GM23338 (cell line): Measurements from ENCODE around the gene CHCHD6. TPM values are rescaled to one million over a fixed set of nuclear protein-coding genes. Genes with fewer than 3 reads are reported as not detected.

ENCODE experiments used
- ATAC-seq: fragments of 200-7000 bp; cut with Tn5 transposase; 3 replicates; pipeline ENCODE4 v1.9.1; 2020
- DNase-seq: peaks from one replicate; pipeline ENCODE4 v3.0.0-alpha.2; 2015; ENCODE audit warnings: low spot score
- H2AFZ ChIP-seq: fragments of 200-600 bp; sonication (generic); 2 replicates; pipeline ENCODE4 v1.8.0; 2016; ENCODE audit warnings: antibody characterized with exemption, mild to moderate bottlenecking, moderate library complexity
- H3F3A ChIP-seq: fragments of 200-600 bp; sonication (generic); replicated peaks from 2 replicates; pipeline ENCODE4 v1.8.0; 2017; ENCODE audit warnings: antibody characterized with exemption, mixed run types, low read depth
- H3K27ac ChIP-seq: fragments of 200-600 bp; sonication (generic); 2 replicates; pipeline ENCODE4 v1.6.1; 2016; ENCODE audit warnings: low read depth
- H3K27me3 ChIP-seq: fragments of 200-600 bp; sonication (generic); 2 replicates; pipeline ENCODE4 v1.8.0; 2016; ENCODE audit warnings: mild to moderate bottlenecking, mixed run types, moderate library complexity; ENCODE audit not compliant: insufficient read depth
- H3K36me3 ChIP-seq: fragments of 200-600 bp; sonication (generic); 2 replicates; pipeline ENCODE4 v1.8.0; 2016; ENCODE audit warnings: mild to moderate bottlenecking; ENCODE audit not compliant: insufficient read depth
- H3K4me1 ChIP-seq: fragments of 200-600 bp; sonication (generic); 2 replicates; pipeline ENCODE4 v1.8.0; 2016; ENCODE audit warnings: mild to moderate bottlenecking, moderate library complexity; ENCODE audit not compliant: insufficient read depth
- H3K4me2 ChIP-seq: fragments of 200-600 bp; sonication (generic); 2 replicates; pipeline ENCODE4 v1.7.1; 2017; ENCODE audit warnings: mixed run types
- H3K4me3 ChIP-seq: fragments of 200-600 bp; sonication (generic); 2 replicates; pipeline ENCODE4 v1.6.1; 2016; ENCODE audit warnings: mixed run types
- H3K79me2 ChIP-seq: fragments of 200-600 bp; sonication (generic); replicated peaks from 2 replicates; pipeline ENCODE4 v1.8.0; 2017; ENCODE audit warnings: mild to moderate bottlenecking; ENCODE audit not compliant: insufficient read depth
- H3K9me2 ChIP-seq: fragments of 200-600 bp; sonication (generic); 2 replicates; pipeline ENCODE4 v1.8.0; 2017; ENCODE audit not compliant: insufficient read depth
- H4K20me1 ChIP-seq: fragments of 200-600 bp; sonication (generic); replicated peaks from 2 replicates; pipeline ENCODE4 v1.8.0; 2017; ENCODE audit warnings: mild to moderate bottlenecking; ENCODE audit not compliant: insufficient read depth
- H3K27ac Mint-ChIP-seq: 2 replicates; pipeline ENCODE4 v1.8.0; 2020; ENCODE audit warnings: inconsistent platforms, mild to moderate bottlenecking, moderate library complexity, mixed read lengths
- H3K27me3 Mint-ChIP-seq: 3 replicates; pipeline ENCODE4 v1.8.0; 2022; ENCODE audit warnings: low read depth, mild to moderate bottlenecking, moderate library complexity, mixed read lengths, inconsistent platforms; ENCODE audit not compliant: insufficient read depth, poor library complexity
- H3K36me3 Mint-ChIP-seq: 3 replicates; pipeline ENCODE4 v1.8.0; 2021; ENCODE audit warnings: low read depth, mild to moderate bottlenecking, inconsistent platforms, moderate library complexity, mixed read lengths
- H3K4me1 Mint-ChIP-seq: 3 replicates; pipeline ENCODE4 v1.8.0; 2020; ENCODE audit warnings: mild to moderate bottlenecking, inconsistent platforms, mixed read lengths
- H3K4me3 Mint-ChIP-seq: 3 replicates; pipeline ENCODE4 v1.8.0; 2021; ENCODE audit warnings: moderate library complexity, mild to moderate bottlenecking, inconsistent platforms, mixed read lengths
- H3K9me3 Mint-ChIP-seq: 3 replicates; pipeline ENCODE4 v1.8.0; 2020; ENCODE audit warnings: moderate library complexity, mild to moderate bottlenecking, inconsistent platforms, mixed read lengths
- EZH2phosphoT487 ChIP-seq: fragments of 200-600 bp; sonication (generic); IDR thresholded peaks from one replicate; pipeline ENCODE4 v1.8.1; 2018; ENCODE audit warnings: antibody characterized with exemption; ENCODE audit not compliant: unreplicated experiment
- POLR2AphosphoS5 ChIP-seq: IDR thresholded peaks from 2 replicates; pipeline ENCODE4 v1.6.1; 2016; ENCODE audit warnings: antibody characterized with exemption, low read depth
- STAT1 ChIP-seq: IDR thresholded peaks from one replicate; pipeline ENCODE4 v1.6.1; 2016; ENCODE audit warnings: antibody characterized with exemption; ENCODE audit not compliant: unreplicated experiment
- polyA plus RNA-seq: library from polyadenylated mRNA; unstranded; fragments of >200 nt; fragmentation: Nextera tagmentation; extraction: Ambion mirVana; gene quantifications from 2 replicates; pipeline ENCODE4 v1.2.1, GENCODE V29; 2016
- total RNA-seq: library from RNA; depleted of rRNA; stranded (reverse); fragments of >200 nt; shearing (Covaris generic); gene quantifications from 2 replicates; pipeline ENCODE4 v1.2.3, GENCODE V29; 2014
- TF ChIP-seq, protein P1 (sequence below): IDR thresholded peaks from one replicate; pipeline ENCODE4 v1.6.1; 2018; ENCODE audit warnings: antibody characterized with exemption; ENCODE audit not compliant: unreplicated experiment
- TF ChIP-seq, protein P2 (sequence below): fragments of 250-450 bp; sonication (Bioruptor Pico); IDR thresholded peaks from 2 replicates; pipeline ENCODE4 v1.5.0; 2020; ENCODE audit warnings: mild to moderate bottlenecking, moderate library complexity
- TF ChIP-seq, protein P3 (sequence below): IDR thresholded peaks from 2 replicates; pipeline ENCODE4 v1.6.1; 2016; ENCODE audit warnings: antibody characterized with exemption
- TF ChIP-seq, protein P4 (sequence below), 2 experiments: fragments of 200-600 bp in 1 of 2; sonication (generic) in 1 of 2; conservative IDR thresholded peaks; 2 replicates each; pipeline versions ENCODE4 v1.5.1 to v1.6.1; 2016 to 2017; ENCODE audit warnings: antibody characterized with exemption in 2 of 2, low read depth in 2 of 2, mild to moderate bottlenecking in 2 of 2, moderate library complexity in 1 of 2

Gene CHCHD6
- total and polyA plus RNA-seq, 2 experiments from 2014 or later, result 28.8 to 43.0 TPM

DNA sequence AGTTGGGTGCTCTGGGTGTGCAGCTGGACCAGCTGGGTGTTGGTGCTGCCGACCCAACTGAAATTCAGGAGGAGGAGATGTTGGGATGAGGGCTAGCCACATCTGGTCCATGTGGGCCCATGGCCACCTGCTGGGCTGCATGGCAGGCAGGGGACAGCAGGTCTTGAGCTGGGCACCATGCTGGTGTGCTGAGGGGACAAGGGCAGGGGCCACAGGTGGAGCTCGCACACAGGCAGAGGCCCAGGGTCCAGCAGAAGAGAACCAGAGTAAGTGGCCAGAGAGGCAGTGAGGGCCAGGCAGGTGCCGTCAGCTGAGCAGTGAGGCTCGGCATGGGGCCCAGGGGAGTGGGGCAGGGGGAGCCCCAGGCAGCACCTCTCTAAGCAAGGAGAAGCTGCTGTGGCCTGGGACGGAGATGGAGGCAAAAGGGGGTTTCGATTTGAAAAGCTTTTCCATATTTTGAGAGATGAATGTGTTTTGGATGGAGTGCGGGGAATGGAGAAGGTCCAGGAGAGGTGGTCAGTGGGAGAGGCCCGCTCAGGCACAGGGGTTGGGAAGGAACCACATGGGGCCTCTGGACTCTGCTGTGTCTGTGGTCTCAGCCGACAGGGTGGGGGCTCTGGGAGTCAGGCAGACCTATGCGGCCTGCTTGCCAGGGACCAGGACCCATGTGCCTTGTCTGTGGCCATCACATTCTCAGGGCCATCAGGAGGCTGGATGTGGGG lies 248.4 kb downstream of the CHCHD6 start:
- H3K4me1 ChIP-seq, result no peaks in the 10 kb centered on the region
- H3K27me3 Mint-ChIP-seq, result peaks cover 6% of the 10 kb centered on the region
- H3F3A ChIP-seq, result no peaks in the 10 kb centered on the region
- no peaks in the 10 kb centered on the region for H4K20me1 ChIP-seq
- H3K27ac Mint-ChIP-seq, result no peak overlapping the region
- H3K27me3 ChIP-seq, result no peaks in the 10 kb centered on the region
- no peaks in the 10 kb centered on the region for H3K4me1 Mint-ChIP-seq
- H3K9me2 ChIP-seq, result no peaks in the 10 kb centered on the region
- TF ChIP-seq STAT1, result no peak
- TF ChIP-seq, protein P1, sequence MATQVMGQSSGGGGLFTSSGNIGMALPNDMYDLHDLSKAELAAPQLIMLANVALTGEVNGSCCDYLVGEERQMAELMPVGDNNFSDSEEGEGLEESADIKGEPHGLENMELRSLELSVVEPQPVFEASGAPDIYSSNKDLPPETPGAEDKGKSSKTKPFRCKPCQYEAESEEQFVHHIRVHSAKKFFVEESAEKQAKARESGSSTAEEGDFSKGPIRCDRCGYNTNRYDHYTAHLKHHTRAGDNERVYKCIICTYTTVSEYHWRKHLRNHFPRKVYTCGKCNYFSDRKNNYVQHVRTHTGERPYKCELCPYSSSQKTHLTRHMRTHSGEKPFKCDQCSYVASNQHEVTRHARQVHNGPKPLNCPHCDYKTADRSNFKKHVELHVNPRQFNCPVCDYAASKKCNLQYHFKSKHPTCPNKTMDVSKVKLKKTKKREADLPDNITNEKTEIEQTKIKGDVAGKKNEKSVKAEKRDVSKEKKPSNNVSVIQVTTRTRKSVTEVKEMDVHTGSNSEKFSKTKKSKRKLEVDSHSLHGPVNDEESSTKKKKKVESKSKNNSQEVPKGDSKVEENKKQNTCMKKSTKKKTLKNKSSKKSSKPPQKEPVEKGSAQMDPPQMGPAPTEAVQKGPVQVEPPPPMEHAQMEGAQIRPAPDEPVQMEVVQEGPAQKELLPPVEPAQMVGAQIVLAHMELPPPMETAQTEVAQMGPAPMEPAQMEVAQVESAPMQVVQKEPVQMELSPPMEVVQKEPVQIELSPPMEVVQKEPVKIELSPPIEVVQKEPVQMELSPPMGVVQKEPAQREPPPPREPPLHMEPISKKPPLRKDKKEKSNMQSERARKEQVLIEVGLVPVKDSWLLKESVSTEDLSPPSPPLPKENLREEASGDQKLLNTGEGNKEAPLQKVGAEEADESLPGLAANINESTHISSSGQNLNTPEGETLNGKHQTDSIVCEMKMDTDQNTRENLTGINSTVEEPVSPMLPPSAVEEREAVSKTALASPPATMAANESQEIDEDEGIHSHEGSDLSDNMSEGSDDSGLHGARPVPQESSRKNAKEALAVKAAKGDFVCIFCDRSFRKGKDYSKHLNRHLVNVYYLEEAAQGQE, result no peak
- no peak for TF ChIP-seq POLR2AphosphoS5
- no peaks in the 10 kb centered on the region for H3K36me3 Mint-ChIP-seq
- H3K36me3 ChIP-seq, result no peaks in the 10 kb centered on the region
- H3K4me3 ChIP-seq, result no peak overlapping the region
- H3K79me2 ChIP-seq, result no peaks in the 10 kb centered on the region
- no peak overlapping the region for H3K27ac ChIP-seq
- no peak overlapping the region for H3K4me3 Mint-ChIP-seq
- H3K9me3 Mint-ChIP-seq, result no peaks in the 10 kb centered on the region
- no peak for ATAC-seq
- no peak for DNase-seq
- H3K4me2 ChIP-seq, result no peak overlapping the region
- no peak overlapping the region for H2AFZ ChIP-seq

DNA sequence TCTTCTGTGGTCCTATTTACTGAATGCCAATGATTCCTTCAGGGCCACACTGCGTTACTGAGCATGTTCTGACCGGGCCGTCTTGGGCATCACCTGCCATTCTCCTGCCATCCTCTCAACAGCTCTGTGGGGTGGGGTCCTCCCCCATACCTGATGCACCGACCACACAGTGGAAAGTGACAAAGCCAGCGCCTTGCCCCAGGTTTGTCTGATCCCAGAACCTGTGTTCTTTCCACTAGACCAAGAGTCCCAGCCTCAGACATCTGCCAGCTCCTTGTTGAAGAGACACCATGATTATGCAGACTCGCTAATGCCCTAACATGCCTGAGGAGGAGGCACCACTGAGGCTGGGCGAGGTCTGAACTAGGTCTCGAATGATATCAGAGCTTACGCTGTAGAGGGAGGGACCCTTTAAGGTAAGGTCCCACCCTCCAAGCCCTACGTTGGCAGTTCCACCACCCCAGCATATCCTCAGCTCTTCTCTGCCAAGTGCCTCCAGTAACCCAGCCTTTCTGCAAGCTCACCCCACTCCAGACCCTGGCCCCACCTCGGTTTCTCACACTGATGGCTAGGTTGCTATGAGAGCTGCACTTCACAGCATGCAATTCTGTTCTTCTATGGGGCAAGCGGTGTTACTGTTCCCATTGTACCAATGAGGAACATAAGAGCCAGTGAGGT lies 249.1 kb downstream of the CHCHD6 start:
- H3K4me3 ChIP-seq, result no peak overlapping the region
- H2AFZ ChIP-seq, result no peak overlapping the region
- Mint-ChIP-seq H3K4me1 (no peaks in the 10 kb centered on the region), H3K9me3 (no peaks in the 10 kb centered on the region), H3K4me3 (no peak overlapping the region), H3K36me3 (no peaks in the 10 kb centered on the region), H3K27me3 (peaks cover 8% of the 10 kb centered on the region), H3K27ac (no peak overlapping the region)
- no peak for ATAC-seq
- no peak overlapping the region for H3K27ac ChIP-seq
- H4K20me1 ChIP-seq, result no peaks in the 10 kb centered on the region
- H3K79me2 ChIP-seq, result no peaks in the 10 kb centered on the region
- no peaks in the 10 kb centered on the region for H3K27me3 ChIP-seq
- no peaks in the 10 kb centered on the region for H3K36me3 ChIP-seq
- H3F3A ChIP-seq, result no peaks in the 10 kb centered on the region
- H3K4me1 ChIP-seq, result no peaks in the 10 kb centered on the region
- no peak overlapping the region for H3K4me2 ChIP-seq
- no peak for DNase-seq
- H3K9me2 ChIP-seq, result no peaks in the 10 kb centered on the region
- TF ChIP-seq, protein P2, sequence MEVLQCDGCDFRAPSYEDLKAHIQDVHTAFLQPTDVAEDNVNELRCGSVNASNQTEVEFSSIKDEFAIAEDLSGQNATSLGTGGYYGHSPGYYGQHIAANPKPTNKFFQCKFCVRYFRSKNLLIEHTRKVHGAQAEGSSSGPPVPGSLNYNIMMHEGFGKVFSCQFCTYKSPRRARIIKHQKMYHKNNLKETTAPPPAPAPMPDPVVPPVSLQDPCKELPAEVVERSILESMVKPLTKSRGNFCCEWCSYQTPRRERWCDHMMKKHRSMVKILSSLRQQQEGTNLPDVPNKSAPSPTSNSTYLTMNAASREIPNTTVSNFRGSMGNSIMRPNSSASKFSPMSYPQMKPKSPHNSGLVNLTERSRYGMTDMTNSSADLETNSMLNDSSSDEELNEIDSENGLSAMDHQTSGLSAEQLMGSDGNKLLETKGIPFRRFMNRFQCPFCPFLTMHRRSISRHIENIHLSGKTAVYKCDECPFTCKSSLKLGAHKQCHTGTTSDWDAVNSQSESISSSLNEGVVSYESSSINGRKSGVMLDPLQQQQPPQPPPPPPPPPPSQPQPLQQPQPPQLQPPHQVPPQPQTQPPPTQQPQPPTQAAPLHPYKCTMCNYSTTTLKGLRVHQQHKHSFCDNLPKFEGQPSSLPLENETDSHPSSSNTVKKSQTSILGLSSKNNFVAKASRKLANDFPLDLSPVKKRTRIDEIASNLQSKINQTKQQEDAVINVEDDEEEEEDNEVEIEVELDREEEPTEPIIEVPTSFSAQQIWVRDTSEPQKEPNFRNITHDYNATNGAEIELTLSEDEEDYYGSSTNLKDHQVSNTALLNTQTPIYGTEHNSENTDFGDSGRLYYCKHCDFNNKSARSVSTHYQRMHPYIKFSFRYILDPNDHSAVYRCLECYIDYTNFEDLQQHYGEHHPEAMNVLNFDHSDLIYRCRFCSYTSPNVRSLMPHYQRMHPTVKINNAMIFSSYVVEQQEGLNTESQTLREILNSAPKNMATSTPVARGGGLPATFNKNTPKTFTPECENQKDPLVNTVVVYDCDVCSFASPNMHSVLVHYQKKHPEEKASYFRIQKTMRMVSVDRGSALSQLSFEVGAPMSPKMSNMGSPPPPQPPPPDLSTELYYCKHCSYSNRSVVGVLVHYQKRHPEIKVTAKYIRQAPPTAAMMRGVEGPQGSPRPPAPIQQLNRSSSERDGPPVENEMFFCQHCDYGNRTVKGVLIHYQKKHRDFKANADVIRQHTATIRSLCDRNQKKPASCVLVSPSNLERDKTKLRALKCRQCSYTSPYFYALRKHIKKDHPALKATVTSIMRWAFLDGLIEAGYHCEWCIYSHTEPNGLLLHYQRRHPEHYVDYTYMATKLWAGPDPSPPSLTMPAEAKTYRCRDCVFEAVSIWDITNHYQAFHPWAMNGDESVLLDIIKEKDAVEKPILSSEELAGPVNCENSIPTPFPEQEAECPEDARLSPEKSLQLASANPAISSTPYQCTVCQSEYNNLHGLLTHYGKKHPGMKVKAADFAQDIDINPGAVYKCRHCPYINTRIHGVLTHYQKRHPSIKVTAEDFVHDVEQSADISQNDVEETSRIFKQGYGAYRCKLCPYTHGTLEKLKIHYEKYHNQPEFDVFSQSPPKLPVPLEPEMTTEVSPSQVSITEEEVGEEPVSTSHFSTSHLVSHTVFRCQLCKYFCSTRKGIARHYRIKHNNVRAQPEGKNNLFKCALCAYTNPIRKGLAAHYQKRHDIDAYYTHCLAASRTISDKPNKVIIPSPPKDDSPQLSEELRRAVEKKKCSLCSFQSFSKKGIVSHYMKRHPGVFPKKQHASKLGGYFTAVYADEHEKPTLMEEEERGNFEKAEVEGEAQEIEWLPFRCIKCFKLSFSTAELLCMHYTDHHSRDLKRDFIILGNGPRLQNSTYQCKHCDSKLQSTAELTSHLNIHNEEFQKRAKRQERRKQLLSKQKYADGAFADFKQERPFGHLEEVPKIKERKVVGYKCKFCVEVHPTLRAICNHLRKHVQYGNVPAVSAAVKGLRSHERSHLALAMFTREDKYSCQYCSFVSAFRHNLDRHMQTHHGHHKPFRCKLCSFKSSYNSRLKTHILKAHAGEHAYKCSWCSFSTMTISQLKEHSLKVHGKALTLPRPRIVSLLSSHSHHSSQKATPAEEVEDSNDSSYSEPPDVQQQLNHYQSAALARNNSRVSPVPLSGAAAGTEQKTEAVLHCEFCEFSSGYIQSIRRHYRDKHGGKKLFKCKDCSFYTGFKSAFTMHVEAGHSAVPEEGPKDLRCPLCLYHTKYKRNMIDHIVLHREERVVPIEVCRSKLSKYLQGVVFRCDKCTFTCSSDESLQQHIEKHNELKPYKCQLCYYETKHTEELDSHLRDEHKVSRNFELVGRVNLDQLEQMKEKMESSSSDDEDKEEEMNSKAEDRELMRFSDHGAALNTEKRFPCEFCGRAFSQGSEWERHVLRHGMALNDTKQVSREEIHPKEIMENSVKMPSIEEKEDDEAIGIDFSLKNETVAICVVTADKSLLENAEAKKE (CRISPR knock-in tag), result no peak
- TF ChIP-seq, protein P3, sequence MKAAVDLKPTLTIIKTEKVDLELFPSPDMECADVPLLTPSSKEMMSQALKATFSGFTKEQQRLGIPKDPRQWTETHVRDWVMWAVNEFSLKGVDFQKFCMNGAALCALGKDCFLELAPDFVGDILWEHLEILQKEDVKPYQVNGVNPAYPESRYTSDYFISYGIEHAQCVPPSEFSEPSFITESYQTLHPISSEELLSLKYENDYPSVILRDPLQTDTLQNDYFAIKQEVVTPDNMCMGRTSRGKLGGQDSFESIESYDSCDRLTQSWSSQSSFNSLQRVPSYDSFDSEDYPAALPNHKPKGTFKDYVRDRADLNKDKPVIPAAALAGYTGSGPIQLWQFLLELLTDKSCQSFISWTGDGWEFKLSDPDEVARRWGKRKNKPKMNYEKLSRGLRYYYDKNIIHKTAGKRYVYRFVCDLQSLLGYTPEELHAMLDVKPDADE, result no peak
- no peak for TF ChIP-seq EZH2phosphoT487
- TF ChIP-seq, protein P4, sequence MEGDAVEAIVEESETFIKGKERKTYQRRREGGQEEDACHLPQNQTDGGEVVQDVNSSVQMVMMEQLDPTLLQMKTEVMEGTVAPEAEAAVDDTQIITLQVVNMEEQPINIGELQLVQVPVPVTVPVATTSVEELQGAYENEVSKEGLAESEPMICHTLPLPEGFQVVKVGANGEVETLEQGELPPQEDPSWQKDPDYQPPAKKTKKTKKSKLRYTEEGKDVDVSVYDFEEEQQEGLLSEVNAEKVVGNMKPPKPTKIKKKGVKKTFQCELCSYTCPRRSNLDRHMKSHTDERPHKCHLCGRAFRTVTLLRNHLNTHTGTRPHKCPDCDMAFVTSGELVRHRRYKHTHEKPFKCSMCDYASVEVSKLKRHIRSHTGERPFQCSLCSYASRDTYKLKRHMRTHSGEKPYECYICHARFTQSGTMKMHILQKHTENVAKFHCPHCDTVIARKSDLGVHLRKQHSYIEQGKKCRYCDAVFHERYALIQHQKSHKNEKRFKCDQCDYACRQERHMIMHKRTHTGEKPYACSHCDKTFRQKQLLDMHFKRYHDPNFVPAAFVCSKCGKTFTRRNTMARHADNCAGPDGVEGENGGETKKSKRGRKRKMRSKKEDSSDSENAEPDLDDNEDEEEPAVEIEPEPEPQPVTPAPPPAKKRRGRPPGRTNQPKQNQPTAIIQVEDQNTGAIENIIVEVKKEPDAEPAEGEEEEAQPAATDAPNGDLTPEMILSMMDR (conservative IDR thresholded peaks at IDR 0.05; ENCODE audit: low read depth in 2 of 2), result no peak
